ENCODE data around the gene PACSIN2. TPM values are rescaled to one million over a fixed set of nuclear protein-coding genes. Genes with fewer than 3 reads are reported as not detected.

PACSIN2 gene
- total and polyA plus RNA-seq, 2 of the 13 experiments (the other 11 are each of a cell fraction or from before 2014, with no cell fraction given): 54.1 to 68.8 TPM

DNA sequence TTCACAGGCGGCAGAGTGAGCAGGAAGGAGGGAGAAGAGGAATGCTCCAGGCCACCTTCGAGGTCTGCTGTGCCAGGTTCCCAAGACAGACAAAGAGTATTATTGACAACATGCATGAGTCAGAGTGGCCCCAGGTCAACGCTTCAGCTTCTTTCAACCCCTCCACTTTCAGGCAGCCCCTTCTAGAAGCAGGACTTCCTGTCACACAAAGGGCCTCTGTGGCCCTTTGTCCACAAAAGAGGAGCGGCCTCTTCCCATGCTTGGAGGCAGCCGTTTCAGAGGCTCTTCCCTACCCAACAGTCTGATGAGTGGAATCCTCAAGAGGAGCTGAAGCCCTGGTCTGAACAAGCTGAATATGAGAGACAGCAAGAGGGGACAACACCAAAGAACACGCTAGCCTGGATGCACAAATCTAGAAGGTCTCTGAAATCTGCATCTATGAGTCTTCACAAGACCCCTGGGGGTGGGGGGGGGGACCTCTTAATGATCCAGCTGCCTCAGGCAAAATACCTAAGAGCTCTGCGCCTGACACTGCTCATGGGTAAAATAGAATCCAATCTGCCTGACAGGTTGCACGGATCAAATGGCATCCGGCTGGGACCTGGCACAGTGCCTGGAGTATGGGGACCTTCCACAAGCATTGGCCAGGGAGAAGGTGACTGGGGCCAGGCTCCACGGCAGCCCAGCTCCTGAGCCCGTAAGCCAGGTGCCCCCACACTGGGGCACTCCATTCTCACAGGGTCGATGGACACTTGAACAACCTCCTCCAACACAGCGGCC is 67.5 kb downstream of the PACSIN2 start (continued):
- TF ChIP-seq HOXD1 (CRISPR knock-in tag; IDR thresholded peaks at IDR 0.05) (no peak), IKZF1 (IDR thresholded peaks at IDR 0.05) (no peak), REL (CRISPR knock-in tag; conservative IDR thresholded peaks at IDR 0.05) (no peak), ZNF615 (CRISPR knock-in tag; IDR thresholded peaks at IDR 0.05; ENCODE audit: borderline replicate concordance) (no peak), ADNP (CRISPR knock-in tag; IDR thresholded peaks at IDR 0.05) (no peak), CEBPG (CRISPR knock-in tag; IDR thresholded peaks at IDR 0.05) (0 out of 2 replicates have a peak, but pooled peaks have one; percentile 17), HMGA1 (CRISPR knock-in tag; conservative IDR thresholded peaks at IDR 0.05) (no peak), NFYB (CRISPR knock-in tag; IDR thresholded peaks at IDR 0.05) (no peak), CHD4 (IDR thresholded peaks at IDR 0.05; ENCODE audit: borderline replicate concordance, low read length) (no peak), ZNF10 (CRISPR knock-in tag; IDR thresholded peaks at IDR 0.05; ENCODE audit: borderline replicate concordance, low read depth) (no peak), RFXANK (CRISPR knock-in tag; IDR thresholded peaks at IDR 0.05) (no peak), MIER2 (CRISPR knock-in tag; IDR thresholded peaks at IDR 0.05) (no peak)
- TF ChIP-seq, protein P1, sequence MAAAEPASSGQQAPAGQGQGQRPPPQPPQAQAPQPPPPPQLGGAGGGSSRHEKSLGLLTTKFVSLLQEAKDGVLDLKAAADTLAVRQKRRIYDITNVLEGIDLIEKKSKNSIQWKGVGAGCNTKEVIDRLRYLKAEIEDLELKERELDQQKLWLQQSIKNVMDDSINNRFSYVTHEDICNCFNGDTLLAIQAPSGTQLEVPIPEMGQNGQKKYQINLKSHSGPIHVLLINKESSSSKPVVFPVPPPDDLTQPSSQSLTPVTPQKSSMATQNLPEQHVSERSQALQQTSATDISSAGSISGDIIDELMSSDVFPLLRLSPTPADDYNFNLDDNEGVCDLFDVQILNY (CRISPR knock-in tag; conservative IDR thresholded peaks at IDR 0.05): no peak
- TF ChIP-seq, protein P2, sequence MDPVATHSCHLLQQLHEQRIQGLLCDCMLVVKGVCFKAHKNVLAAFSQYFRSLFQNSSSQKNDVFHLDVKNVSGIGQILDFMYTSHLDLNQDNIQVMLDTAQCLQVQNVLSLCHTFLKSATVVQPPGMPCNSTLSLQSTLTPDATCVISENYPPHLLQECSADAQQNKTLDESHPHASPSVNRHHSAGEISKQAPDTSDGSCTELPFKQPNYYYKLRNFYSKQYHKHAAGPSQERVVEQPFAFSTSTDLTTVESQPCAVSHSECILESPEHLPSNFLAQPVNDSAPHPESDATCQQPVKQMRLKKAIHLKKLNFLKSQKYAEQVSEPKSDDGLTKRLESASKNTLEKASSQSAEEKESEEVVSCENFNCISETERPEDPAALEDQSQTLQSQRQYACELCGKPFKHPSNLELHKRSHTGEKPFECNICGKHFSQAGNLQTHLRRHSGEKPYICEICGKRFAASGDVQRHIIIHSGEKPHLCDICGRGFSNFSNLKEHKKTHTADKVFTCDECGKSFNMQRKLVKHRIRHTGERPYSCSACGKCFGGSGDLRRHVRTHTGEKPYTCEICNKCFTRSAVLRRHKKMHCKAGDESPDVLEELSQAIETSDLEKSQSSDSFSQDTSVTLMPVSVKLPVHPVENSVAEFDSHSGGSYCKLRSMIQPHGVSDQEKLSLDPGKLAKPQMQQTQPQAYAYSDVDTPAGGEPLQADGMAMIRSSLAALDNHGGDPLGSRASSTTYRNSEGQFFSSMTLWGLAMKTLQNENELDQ (CRISPR knock-in tag; IDR thresholded peaks at IDR 0.05; ENCODE audit: borderline replicate concordance): no peak
- TF ChIP-seq, protein P3, sequence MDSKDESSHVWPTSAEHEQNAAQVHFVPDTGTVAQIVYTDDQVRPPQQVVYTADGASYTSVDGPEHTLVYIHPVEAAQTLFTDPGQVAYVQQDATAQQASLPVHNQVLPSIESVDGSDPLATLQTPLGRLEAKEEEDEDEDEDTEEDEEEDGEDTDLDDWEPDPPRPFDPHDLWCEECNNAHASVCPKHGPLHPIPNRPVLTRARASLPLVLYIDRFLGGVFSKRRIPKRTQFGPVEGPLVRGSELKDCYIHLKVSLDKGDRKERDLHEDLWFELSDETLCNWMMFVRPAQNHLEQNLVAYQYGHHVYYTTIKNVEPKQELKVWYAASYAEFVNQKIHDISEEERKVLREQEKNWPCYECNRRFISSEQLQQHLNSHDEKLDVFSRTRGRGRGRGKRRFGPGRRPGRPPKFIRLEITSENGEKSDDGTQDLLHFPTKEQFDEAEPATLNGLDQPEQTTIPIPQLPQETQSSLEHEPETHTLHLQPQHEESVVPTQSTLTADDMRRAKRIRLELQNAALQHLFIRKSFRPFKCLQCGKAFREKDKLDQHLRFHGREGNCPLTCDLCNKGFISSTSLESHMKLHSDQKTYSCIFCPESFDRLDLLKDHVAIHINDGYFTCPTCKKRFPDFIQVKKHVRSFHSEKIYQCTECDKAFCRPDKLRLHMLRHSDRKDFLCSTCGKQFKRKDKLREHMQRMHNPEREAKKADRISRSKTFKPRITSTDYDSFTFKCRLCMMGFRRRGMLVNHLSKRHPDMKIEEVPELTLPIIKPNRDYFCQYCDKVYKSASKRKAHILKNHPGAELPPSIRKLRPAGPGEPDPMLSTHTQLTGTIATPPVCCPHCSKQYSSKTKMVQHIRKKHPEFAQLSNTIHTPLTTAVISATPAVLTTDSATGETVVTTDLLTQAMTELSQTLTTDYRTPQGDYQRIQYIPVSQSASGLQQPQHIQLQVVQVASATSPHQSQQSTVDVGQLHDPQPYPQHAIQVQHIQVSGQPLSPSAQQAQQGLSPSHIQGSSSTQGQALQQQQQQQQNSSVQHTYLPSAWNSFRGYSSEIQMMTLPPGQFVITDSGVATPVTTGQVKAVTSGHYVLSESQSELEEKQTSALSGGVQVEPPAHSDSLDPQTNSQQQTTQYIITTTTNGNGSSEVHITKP (CRISPR knock-in tag; IDR thresholded peaks at IDR 0.05; ENCODE audit: low read depth): no peak
- TF ChIP-seq, protein P4, sequence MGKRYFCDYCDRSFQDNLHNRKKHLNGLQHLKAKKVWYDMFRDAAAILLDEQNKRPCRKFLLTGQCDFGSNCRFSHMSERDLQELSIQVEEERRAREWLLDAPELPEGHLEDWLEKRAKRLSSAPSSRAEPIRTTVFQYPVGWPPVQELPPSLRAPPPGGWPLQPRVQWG (CRISPR knock-in tag; IDR thresholded peaks at IDR 0.05; ENCODE audit: borderline replicate concordance, low read depth): no peak
- TF ChIP-seq, protein P5, sequence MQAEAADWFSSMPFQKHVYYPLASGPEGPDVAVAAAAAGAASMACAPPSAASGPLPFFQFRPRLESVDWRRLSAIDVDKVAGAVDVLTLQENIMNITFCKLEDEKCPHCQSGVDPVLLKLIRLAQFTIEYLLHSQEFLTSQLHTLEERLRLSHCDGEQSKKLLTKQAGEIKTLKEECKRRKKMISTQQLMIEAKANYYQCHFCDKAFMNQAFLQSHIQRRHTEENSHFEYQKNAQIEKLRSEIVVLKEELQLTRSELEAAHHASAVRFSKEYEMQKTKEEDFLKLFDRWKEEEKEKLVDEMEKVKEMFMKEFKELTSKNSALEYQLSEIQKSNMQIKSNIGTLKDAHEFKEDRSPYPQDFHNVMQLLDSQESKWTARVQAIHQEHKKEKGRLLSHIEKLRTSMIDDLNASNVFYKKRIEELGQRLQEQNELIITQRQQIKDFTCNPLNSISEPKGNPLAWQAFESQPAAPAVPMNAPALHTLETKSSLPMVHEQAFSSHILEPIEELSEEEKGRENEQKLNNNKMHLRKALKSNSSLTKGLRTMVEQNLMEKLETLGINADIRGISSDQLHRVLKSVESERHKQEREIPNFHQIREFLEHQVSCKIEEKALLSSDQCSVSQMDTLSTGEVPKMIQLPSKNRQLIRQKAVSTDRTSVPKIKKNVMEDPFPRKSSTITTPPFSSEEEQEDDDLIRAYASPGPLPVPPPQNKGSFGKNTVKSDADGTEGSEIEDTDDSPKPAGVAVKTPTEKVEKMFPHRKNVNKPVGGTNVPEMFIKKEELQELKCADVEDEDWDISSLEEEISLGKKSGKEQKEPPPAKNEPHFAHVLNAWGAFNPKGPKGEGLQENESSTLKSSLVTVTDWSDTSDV (CRISPR knock-in tag; IDR thresholded peaks at IDR 0.05): no peak
